Adipose tissue (tissue), 3 donors: ENCODE measurements around the gene TAF11. TPM values are rescaled to one million over a fixed set of nuclear protein-coding genes. Genes with fewer than 3 reads are reported as not detected.
"Not testable (repeated sequence)": the region's sequence is repeated elsewhere in the genome, so short reads cannot be mapped to it uniquely, and the experiment has no call there.

Experiments used
- H3K27ac ChIP-seq: one replicate; pipeline ENCODE4 v1.5.1; 2013; ENCODE audit warnings: low read depth, low read length
- WGBS, 3 donors: extraction: QIAGEN DNeasy Blood & Tissue Kit; methylation state at CpG; one replicate each; pipeline ENCODE4 v1.1.7; 2013; 5-methylcytosine and 5-hydroxymethylcytosine counted together
- polyA plus RNA-seq, 3 donors: library from polyadenylated mRNA; stranded (reverse); fragments of 200-250 nt; gene quantifications; one replicate each; pipeline ENCODE4 v1.2.3, GENCODE V29; 2013
- donor health status: healthy with polysubstance abuse.
- donor health status: Bipolar disorder and iron deficiency.
- donor health status: healthy.

The TAF11 gene
- polyA plus RNA-seq, result 10 to 100 TPM; 20.2 to 36.9 (median 25.5) TPM

DNA sequence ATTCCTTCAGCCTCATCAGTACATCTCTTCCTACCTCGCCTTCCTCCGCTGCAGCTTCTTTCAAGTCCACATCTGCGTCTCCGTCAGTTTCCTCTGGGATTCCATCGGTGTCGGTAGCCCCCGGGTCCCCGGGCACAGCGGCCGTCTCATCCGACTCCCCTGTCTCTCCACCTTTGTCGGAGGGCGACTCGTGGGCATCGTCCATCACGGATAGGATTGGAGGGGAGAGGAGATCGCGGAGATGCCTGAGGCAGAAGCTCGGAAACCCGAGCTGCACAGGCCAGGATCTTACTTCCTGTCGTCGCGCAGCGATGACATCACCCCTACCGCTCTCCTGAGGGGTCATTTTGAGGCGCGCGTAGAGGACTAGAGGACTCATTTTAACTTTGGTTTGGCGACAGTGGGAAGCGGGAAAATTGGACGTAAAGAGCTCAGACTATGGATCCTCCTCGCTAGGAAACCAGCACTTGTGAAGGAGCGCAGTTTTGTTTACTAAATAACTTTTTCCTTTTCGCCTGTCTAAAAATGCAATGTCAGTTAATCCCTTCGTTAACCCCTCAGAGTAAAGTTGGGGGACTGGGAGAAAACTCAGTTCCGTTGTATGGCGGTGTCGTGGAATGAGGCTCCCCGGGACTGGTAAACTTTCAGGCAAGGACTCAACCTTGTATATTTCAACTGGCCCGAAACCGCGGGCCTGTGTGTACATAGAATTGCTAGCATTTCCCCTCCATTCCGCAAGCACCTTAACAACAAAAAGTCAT lies at the start of gene TAF11:
Gene TAF11, minus strand, starts transcription at position 290 of the 761 bp plus-strand sequence. Its CDS starts 85 bp downstream, at position 205.
- H3K27ac ChIP-seq, result no peak within 1 kb of the TSS
- WGBS, 3 donors, result 0% methylated on average over 43 of the region's 43 CpGs

DNA sequence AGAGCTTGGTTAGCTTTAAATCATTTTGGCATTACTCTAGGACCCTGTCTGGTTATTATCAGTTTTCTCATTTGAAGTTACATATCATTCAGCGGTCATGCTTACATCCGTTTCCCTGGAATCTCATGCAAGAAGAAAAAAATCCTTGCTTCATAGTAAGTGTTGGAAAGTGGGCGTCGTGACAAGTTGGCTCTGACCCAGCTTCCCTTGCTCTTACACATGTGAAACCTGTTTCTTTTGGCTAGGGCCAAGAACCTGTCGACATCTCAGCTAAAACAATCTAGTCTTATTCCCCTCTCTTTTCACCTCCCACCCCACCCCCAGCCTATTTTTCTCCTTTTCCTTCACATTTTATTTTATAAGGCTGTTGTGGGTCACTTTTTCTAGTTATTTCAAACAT lies 46.7 kb upstream of the TAF11 start:
- 11 to 33% (median 32%) methylated on average over 5 of the region's 5 CpGs for WGBS, 3 donors

GRCh38 chr6:34932202-34932601 lies 44.4 kb upstream of the TAF11 start:
- WGBS, 3 donors, result 98 to 99% (median 98%) methylated on average over 12 of the region's 12 CpGs
- H3K27ac ChIP-seq, result not testable (repeated sequence)

More for the DNA sequence above, 46.7 kb upstream of the TAF11 start:
- H3K27ac ChIP-seq, result no peak overlapping the region

DNA sequence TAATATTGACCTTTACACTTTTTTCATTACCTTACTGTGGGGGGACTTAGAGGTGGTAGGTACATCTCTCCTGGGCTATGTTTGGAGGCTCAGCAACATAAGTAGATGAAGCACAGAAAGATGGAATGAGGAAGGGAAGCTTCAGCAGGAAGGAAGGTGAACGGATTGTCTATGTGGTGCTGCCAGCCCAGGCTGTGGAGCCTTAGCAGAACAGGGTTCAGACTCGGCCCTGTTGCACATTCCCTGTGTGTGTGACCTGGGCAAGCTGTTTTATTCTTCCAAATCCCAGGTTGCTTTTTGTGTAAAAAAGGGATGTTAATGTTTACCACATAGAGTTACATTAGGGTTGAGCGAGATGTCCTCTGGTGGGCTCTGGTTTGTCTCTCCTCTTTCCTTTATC lies 42.4 kb upstream of the TAF11 start:
- 66 to 77% (median 74%) methylated on average over 3 of the region's 3 CpGs for WGBS, 3 donors
- H3K27ac ChIP-seq, result no peak overlapping the region

GRCh38 chr6:34929241-34929978 lies 41.6 kb upstream of the TAF11 start:
- no peak overlapping the region for H3K27ac ChIP-seq
- 30 to 76% (median 76%) methylated on average over 4 of the region's 4 CpGs for WGBS, 3 donors

- 81 to 100% (median 88%) methylated on average over 1 of the region's 1 CpG for WGBS, 3 donors
- no peak overlapping the region for H3K27ac ChIP-seq
These were observed 40.9 kb upstream of the TAF11 start for GRCh38 chr6:34928695-34929094.

- WGBS, 3 donors, result 90 to 96% (median 96%) methylated on average over 3 of the region's 3 CpGs
- H3K27ac ChIP-seq, result no peak overlapping the region
These were observed 40.4 kb upstream of the TAF11 start for GRCh38 chr6:34928220-34928619.

DNA sequence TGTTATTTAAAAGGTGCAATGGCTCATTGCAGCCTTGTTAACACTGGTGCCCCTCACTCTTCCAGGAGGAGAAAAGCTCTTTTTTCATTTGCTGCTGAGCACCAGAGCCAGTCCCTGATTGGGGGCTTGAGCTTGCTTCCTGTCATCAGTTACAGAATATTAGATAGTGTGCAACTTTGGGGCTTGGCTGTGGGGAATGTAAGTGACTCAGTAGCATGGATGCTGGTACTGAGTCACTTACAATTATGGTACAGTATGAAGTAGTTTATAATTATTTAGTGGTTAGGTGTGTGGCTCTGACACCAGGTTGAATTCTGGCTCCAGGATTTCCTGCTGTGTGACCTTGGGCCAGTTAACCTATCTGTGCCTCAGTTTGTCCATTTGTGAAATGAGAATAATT lies 38.8 kb upstream of the TAF11 start:
- H3K27ac ChIP-seq, result no peak overlapping the region

DNA sequence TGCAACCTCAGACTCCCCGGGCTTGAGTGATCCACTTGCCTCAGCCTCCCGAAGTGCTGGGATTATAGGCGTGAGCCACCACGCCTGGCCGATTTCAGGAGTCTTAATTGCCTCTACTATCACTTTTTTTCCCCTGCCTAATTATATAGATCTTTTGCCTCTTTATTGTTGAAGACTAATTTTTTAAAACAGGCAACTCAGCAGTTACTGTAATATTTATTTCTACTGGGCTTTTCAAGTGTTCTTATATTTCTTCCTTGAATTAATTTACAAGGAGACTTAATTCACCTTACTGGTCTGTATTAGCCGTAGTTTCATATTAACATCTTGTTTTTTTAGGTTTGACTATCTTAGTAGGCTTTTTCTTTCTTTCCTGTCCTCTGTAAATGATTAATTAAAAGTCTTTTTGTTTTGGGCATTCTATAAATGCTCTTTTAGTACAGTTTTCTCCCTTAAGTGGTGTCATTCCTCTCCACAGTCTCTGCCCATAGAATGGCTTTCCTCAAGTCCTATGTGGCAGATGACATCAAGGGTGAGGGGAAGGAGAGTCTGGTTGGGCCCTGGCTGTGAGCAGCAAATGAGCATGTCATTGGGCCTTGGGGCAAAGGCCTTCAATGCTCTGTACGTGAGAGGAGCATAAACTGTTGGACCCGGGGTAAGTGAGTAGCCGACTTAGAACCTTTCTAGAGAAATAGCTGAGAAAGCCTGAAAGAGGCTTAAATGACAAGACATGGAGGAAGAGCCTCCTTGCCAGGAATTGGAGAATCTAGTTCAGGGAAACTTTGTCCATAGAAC lies 37.2 kb upstream of the TAF11 start:
- WGBS, 3 donors, result 94 to 95% (median 95%) methylated on average over 9 of the region's 9 CpGs

GRCh38 chr6:34922177-34922663 lies 34.4 kb upstream of the TAF11 start:
- WGBS, 3 donors, result 75 to 77% (median 77%) methylated on average over 3 of the region's 3 CpGs

More for the DNA sequence above, 37.2 kb upstream of the TAF11 start:
- no peak overlapping the region for H3K27ac ChIP-seq

DNA sequence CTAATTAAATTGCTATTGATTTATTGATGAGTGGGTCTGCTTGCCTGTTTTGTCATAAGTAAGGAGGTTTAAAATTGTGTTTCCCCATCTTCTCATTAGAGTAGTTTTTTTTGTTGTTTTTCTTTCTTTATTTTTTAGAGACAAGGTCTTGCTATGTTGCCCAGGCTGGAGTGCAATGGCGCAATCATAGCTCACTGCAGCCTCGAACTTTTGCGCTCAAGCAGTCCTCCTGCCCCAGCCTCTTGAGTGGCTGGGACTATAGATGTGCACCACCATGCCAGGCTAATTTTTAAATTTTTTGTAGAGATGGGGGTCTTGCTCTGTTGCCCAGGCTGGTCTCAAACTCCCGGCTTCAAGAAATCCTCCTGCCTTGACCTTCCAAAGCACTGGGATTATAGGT lies 32.3 kb upstream of the TAF11 start:
- 91 to 99% (median 96%) methylated on average over 4 of the region's 4 CpGs for WGBS, 3 donors
- H3K27ac ChIP-seq, result no peak overlapping the region

More at GRCh38 chr6:34922177-34922663, 34.4 kb upstream of the TAF11 start:
- no peak overlapping the region for H3K27ac ChIP-seq

GRCh38 chr6:34919651-34920050 lies 31.8 kb upstream of the TAF11 start:
- WGBS, 3 donors, result 87 to 96% (median 88%) methylated on average over 1 of the region's 1 CpG
- no peak overlapping the region for H3K27ac ChIP-seq

GRCh38 chr6:34917626-34918285 lies 29.9 kb upstream of the TAF11 start:
- 85 to 93% (median 87%) methylated on average over 6 of the region's 6 CpGs for WGBS, 3 donors
- H3K27ac ChIP-seq, result no peak overlapping the region

- no peak overlapping the region for H3K27ac ChIP-seq
- WGBS, 3 donors, result 65 to 83% (median 73%) methylated on average over 4 of the region's 4 CpGs
These were observed 28.6 kb upstream of the TAF11 start for GRCh38 chr6:34916348-34916967.

DNA sequence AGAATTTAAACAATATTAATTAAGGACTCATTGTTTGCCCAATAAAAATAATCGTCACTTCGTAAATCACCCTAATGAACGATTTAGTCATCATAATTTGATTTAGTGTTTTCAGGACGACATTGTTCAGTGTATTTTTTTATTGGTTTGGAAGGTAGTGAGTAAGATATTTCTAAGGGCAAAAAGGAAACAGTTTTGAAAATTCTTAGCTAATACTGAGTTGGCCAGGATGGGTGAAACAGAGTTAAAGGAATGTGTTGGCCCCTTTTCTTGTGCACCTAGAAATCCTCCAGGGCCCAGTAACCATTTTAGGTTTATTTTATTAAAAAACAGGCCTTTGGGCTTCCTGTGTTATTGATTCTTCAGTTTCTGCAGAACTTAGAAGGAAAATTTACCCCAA lies 26.5 kb upstream of the TAF11 start:
- no peak overlapping the region for H3K27ac ChIP-seq
- 90 to 93% (median 92%) methylated on average over 4 of the region's 4 CpGs for WGBS, 3 donors

DNA sequence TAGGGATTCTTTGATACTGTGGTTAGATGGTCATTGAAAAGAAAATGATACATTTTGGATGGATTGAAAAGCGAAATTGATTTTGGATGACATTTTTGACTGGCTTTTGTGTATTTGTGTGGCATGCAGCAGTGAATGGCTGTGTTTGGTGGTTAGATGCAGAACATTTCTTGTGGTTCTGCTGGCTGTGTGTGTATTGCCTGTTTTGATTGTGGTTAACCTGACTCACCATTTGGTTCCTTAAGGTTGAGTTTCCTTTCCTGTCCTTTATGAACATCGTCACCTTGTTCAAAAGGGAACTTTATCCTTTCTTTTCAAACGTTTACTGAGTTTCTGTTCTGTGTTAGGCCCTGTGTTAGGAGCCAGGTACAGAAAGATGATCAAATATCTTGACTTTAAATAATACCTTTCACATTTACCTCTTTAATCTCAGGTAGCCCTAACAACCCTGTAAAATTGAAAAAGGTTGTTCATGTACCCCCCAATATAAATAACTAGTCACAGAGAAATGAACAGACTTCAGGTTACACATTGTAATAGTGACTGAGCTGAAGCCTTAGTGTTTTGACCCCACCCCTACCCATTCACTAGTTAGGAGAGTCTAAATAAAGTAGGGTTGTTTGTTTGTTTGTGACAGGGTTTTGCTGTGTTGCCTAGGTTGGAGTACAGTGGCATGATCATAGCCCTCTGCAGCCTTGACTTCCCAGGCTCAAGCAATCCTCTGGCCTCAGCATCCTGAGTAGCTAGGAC lies 25.0 kb upstream of the TAF11 start:
- 62 to 79% (median 69%) methylated on average over 3 of the region's 3 CpGs for WGBS, 3 donors
- no peak overlapping the region for H3K27ac ChIP-seq

- WGBS, 3 donors, result 81 to 94% (median 93%) methylated on average over 5 of the region's 5 CpGs
These were observed 24.0 kb upstream of the TAF11 start for GRCh38 chr6:34911822-34912221.

More at GRCh38 chr6:34911822-34912221, 24.0 kb upstream of the TAF11 start:
- no peak overlapping the region for H3K27ac ChIP-seq
